GM12874 (cell line): ENCODE results near the gene HOXC5.

Experiments used
- TF ChIP-seq, protein P1 (sequence below): IDR thresholded peaks from 2 replicates; pipeline ENCODE4 v1.5.1; 2011; ENCODE audit warnings: low read depth, mild to moderate bottlenecking, control low read depth, low read length, moderate library complexity; ENCODE audit not compliant: insufficient read depth

HOXC5 gene

DNA sequence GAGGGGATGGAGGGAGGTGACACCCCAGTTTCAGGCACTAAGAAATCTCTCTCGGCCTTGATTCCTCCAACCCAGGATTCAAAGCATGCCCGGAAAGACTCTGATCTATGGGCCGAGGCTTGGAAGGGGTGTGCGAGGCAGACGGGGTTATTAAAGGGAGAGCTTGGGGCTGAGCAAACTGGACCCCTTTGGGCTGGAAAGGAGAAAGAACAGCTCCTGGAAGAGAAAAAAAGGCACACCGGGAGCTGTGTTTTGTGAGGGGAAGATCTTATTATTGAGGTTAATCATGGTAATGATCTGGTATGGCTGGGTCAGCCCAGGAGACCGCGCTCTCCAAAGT lies 15.1 kb downstream of the HOXC5 start:
- TF ChIP-seq, protein P1, sequence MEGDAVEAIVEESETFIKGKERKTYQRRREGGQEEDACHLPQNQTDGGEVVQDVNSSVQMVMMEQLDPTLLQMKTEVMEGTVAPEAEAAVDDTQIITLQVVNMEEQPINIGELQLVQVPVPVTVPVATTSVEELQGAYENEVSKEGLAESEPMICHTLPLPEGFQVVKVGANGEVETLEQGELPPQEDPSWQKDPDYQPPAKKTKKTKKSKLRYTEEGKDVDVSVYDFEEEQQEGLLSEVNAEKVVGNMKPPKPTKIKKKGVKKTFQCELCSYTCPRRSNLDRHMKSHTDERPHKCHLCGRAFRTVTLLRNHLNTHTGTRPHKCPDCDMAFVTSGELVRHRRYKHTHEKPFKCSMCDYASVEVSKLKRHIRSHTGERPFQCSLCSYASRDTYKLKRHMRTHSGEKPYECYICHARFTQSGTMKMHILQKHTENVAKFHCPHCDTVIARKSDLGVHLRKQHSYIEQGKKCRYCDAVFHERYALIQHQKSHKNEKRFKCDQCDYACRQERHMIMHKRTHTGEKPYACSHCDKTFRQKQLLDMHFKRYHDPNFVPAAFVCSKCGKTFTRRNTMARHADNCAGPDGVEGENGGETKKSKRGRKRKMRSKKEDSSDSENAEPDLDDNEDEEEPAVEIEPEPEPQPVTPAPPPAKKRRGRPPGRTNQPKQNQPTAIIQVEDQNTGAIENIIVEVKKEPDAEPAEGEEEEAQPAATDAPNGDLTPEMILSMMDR, result no peak

DNA sequence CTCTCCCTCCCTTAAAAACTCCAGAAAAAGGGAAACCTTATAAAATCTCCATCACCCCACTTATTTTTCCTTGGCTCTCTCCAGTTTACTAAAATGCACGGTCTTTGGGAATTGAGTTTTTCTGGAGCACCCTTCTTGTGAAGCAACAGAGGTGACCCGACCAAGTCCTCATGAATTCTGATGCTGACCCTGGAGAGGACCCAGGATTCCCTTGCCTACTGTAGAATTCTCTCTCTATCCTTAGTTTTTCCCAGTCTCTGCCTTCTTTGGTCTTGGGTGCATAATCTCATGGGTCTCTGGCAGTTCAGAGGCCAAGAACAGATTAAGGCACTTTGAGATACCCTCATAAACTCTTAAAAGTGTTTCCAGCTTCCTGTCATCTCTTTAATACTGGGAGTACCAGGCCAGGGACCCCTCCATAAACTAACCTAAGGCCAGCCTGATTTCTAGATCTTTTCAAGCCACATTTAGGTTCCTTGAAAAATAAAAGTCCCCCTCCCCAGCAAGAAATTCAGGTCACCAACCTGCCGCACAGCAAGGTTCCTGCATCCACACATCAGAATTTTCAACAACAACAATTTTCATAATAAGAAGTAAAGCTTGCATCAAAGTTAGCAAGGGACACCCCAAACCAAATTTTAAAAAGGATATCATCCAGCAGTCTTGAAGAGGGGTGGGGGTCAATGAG lies 15.7 kb downstream of the HOXC5 start:
- TF ChIP-seq, protein P1, result no peak

DNA sequence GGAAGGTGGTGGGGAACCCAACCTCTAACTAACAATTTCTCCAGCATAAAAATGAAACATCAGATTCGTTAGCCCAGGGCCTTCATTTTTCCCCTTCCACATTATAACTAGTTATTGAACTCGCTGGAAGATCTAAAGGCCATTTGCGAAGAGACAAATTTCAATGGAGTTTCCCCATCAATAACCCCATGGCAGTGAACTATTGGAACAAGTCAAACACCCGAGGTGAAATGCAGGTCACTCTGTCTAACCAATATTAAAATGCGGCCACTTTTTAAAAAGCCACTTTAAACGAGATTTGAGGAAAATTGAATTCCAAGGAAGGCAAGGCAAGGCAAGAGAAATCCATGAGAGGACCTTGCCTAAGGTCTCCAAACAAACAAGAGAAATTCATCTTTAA lies 16.3 kb downstream of the HOXC5 start:
- TF ChIP-seq, protein P1, result no peak

DNA sequence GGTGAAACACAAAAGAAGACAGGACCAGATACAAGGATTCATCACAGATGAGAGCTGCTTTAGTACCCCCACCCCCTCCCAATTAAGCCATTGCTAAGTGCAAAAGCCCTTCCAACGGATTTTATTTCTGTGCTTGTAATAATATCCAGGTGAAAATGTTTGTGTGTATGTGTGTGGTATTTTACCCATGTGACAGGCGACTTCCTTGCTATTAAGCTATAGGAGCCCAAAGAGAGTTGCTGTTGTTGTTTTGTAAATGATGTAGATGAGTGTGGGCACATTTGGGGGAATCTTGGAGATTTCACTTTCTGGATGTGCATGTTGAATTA lies 17.6 kb downstream of the HOXC5 start:
- TF ChIP-seq, protein P1, result no peak

DNA sequence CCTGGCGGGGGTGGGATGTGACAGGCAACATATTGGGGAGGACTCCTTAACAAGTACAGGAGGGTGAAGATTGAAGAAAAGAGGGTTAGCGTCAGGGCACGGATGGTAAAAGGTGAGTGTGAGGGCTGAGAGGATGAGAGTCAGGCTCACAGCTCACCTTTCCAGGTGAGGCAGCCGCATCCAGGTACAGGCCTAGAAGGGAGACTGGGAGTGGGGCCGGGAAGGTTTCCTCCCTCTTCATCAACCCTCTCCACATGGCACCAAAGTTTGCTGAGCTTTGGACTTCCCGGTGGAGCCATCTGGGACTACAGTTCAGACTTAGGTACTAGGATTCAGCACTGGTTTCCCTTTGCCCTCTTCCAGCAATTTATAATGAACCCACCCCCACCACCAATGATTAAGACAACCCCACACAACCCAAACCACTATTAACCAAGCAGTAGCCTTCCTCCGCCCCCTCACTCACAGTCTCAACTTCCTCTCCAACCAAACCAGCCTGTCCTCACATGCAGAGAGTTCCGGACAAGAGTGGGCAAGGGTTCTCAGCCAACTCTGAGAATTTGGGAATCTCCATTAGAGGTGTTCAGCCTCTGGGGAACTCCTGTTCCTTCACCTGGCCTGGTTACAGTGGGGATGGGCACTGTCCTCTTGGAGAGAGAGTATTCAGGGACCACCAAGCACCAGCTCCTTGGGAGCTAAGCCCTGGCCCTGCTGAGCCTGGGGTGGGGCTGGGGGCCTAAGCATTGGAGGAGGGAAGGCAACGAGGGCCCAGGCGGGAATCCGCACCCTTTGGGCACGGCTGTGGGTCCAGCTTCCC lies 18.4 kb downstream of the HOXC5 start:
- TF ChIP-seq, protein P1, result no peak

DNA sequence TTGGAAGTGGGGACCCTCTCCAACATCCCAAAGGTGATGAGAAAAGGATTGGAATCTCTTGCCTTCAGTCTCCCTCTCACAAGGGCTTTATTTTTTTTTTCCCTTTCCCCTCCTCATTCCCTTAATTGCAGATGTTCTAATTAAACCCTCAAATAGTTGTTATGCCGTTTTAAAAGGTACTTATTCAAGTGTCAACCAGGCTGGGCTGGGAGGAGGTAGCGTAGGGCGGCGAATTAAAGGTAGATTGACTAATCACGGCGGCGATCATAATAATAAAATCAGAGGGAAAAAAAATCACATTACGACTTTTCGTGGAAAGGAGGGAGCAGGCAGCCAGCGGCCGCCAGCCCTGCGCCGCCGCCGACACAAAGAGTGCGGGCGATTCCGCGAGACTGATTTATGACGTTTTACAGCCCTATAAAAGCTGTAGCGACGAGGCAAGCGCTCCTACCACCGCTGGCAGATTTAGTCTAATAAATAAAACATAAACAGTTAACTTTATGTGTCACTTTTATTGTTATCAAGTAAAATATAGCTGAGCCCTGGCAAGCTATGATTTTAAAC lies 19.1 kb downstream of the HOXC5 start:
- TF ChIP-seq, protein P1, result no peak

DNA sequence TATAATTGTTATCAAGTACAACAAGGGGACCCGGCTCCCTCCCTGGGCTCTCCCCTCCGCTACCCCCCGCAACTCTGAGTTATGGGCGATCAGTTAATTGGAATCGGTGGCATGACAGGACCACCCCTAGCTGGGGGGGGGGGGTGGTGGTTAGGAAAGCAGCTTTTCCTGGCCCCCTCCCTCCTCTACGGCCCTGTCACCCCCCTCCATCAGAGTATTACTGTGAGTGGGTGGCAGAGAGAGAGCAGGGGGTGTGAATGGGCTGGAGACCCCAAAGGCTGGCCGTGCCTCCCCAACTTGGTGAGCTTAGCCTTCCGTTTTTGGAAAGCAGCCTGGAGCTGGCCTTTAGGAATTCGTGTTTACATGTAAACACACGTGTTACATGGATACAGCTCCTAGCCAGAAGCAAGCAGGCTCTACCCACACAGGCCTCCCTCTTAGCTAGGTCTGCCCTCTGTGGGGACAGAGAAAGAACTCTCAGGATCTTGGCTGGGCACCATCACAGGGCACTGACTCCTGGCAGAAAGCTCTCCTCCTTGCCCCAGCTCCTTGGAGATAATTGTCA lies 19.7 kb downstream of the HOXC5 start:
- TF ChIP-seq, protein P1, result no peak
